Breast epithelium (tissue), 4 donors: Measurements from ENCODE around the gene DCTN2. TPM values are rescaled to one million over a fixed set of nuclear protein-coding genes. Genes with fewer than 3 reads are reported as not detected.

Experiments
- DNase-seq, 2 donors: peaks; one replicate each; pipeline ENCODE4 v3.0.0-alpha.2; 2019; ENCODE audit warnings: low spot score in 2 of 2
- H3K27ac ChIP-seq, 2 donors: fragments of 200-600 bp; sonication (generic) in 1 of 2; one replicate each; pipeline ENCODE4 v1.5.1; 2016 to 2019; ENCODE audit warnings: mild to moderate bottlenecking in 1 of 2
- H3K27me3 ChIP-seq, 2 donors: fragments of 200-600 bp; sonication (generic) in 1 of 2; one replicate each; pipeline versions ENCODE4 v1.5.1 to v1.6.0; 2017 to 2019; ENCODE audit warnings: control low read depth in 1 of 2, mild to moderate bottlenecking in 1 of 2
- H3K36me3 ChIP-seq: fragments of 200-600 bp; one replicate; pipeline ENCODE4 v1.5.1; 2019
- H3K4me1 ChIP-seq, 2 donors: fragments of 200-600 bp; sonication (generic); one replicate each; pipeline ENCODE4 v1.5.1; 2016 to 2019; ENCODE audit warnings: control low read depth in 1 of 2
- H3K4me3 ChIP-seq, 3 donors: fragments of 200-600 bp; sonication (generic); 1 replicate in 2 of 3; 2 replicates in 1 of 3; pipeline ENCODE4 v1.5.1; 2016 to 2019; ENCODE audit warnings: mild to moderate bottlenecking in 3 of 3, moderate library complexity in 2 of 3
- H3K9me3 ChIP-seq, 2 donors: fragments of 200-600 bp; sonication (generic) in 1 of 2; one replicate each; pipeline ENCODE4 v1.5.1; 2016 to 2019; ENCODE audit warnings: control low read depth in 1 of 2
- POLR2A ChIP-seq: fragments of 450-650 bp; IDR thresholded peaks from one replicate; pipeline ENCODE4 v1.6.1; 2016; ENCODE audit warnings: antibody characterized with exemption, mild to moderate bottlenecking, moderate library complexity
- POLR2AphosphoS5 ChIP-seq, 3 donors: sonication (generic); formaldehyde crosslinking; IDR thresholded peaks; one replicate each; pipeline ENCODE4 v1.6.1; 2017; ENCODE audit warnings: antibody characterized with exemption in 3 of 3
- intact Hi-C: fragments of 100-400 bp; cut with DNase I; formaldehyde crosslinking; loops from one replicate; pipeline ENCODE4 v1.15.1; 2023; ENCODE audit warnings: low total_unique reads
- total RNA-seq, 3 donors: library from RNA; depleted of rRNA; stranded (reverse); fragments of >200 nt; gene quantifications; one replicate each; pipeline ENCODE4 v1.1.0, GENCODE V29; 2016
- TF ChIP-seq, protein P1 (sequence below), 3 donors: fragments of 450-650 bp; IDR thresholded peaks; one replicate each; pipeline ENCODE4 v1.5.1; 2016 to 2017; ENCODE audit warnings: antibody characterized with exemption in 3 of 3, mild to moderate bottlenecking in 3 of 3, moderate library complexity in 3 of 3

The DCTN2 gene
- total RNA-seq, 3 donors from 2014 or later: 108 to 138 (median 131) TPM

- Histone ChIP-seq H3K27me3 (no peaks in the 10 kb centered on the region), H3K27ac (no peak overlapping the region), H3K9me3 (no peaks in the 10 kb centered on the region), H3K4me3 (no peak overlapping the region), H3K36me3 (no peaks in the 10 kb centered on the region), H3K4me1 (no peaks in the 10 kb centered on the region)
- no peak for DNase-seq
- TF ChIP-seq POLR2AphosphoS5 (IDR thresholded peaks at IDR 0.05): no peak
- intact Hi-C loops: no loop called here
Measured at GRCh38 chr12:57558864-57559263, 11.9 kb upstream of the DCTN2 start.

DNA sequence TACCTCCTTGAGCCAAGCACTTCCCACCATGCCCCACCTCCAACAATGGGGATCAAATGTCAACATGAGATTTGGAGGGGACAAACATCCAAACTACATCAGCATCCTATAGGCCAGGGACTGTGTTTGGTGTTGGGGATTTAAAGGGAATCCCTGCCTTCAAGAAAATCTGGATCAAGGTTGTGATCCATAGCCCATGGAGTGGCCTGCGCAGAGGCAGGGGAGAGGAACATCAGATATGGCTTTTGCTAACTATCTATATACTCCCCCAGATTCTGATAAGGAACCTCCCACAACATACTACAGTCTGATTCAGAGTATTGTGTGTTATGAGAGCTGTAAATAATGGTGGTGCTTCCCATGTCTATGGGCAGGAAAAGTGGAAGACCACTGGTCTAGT, 7.9 kb upstream of the DCTN2 start:
- intact Hi-C loops: no loop called here

DNA sequence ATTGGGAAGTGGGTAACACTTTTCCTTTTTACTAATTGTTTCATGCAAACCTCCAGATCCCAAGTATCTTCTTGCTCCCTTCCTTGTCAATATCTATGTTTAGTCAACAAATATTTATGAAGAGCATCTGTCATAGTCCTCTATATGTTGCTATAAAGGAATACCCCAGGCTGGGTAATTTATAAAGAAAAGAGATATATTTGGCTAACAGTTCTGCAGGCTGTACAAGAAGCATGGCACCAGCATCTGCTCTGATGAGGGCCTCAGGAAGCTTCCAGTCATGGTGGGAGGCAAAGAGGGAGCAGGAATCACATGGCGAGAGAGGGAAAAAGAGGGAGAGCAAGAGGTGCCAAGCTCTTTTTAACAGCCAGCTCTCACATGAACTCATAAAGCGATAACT, 7.5 kb upstream of the DCTN2 start:
- intact Hi-C loops: no loop called here
- no peak overlapping the region for H3K27ac ChIP-seq
- H3K36me3 ChIP-seq: no peaks in the 10 kb centered on the region
- no peaks in the 10 kb centered on the region for H3K4me1 ChIP-seq
- TF ChIP-seq, protein P1, sequence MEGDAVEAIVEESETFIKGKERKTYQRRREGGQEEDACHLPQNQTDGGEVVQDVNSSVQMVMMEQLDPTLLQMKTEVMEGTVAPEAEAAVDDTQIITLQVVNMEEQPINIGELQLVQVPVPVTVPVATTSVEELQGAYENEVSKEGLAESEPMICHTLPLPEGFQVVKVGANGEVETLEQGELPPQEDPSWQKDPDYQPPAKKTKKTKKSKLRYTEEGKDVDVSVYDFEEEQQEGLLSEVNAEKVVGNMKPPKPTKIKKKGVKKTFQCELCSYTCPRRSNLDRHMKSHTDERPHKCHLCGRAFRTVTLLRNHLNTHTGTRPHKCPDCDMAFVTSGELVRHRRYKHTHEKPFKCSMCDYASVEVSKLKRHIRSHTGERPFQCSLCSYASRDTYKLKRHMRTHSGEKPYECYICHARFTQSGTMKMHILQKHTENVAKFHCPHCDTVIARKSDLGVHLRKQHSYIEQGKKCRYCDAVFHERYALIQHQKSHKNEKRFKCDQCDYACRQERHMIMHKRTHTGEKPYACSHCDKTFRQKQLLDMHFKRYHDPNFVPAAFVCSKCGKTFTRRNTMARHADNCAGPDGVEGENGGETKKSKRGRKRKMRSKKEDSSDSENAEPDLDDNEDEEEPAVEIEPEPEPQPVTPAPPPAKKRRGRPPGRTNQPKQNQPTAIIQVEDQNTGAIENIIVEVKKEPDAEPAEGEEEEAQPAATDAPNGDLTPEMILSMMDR (IDR thresholded peaks at IDR 0.05): no peak
- no peak for TF ChIP-seq POLR2AphosphoS5 (IDR thresholded peaks at IDR 0.05)
- TF ChIP-seq POLR2A: no peak
- peaks cover 0 to 10% of the 10 kb centered on the region in 2 donors for H3K27me3 ChIP-seq
- no peaks in the 10 kb centered on the region for H3K9me3 ChIP-seq
- no peak for DNase-seq
- no peak overlapping the region for H3K4me3 ChIP-seq

More for the DNA sequence above, 7.9 kb upstream of the DCTN2 start:
- TF ChIP-seq, protein P1 (IDR thresholded peaks at IDR 0.05): no peak
- TF ChIP-seq POLR2AphosphoS5 (IDR thresholded peaks at IDR 0.05) (no peak), POLR2A (no peak)
- no peaks in the 10 kb centered on the region for H3K36me3 ChIP-seq
- no peak overlapping the region for H3K27ac ChIP-seq
- no peak for DNase-seq
- H3K9me3 ChIP-seq: no peaks in the 10 kb centered on the region
- H3K4me3 ChIP-seq: no peak overlapping the region
- peaks cover 0 to 6% of the 10 kb centered on the region in 2 donors for H3K27me3 ChIP-seq
- no peaks in the 10 kb centered on the region for H3K4me1 ChIP-seq

DNA sequence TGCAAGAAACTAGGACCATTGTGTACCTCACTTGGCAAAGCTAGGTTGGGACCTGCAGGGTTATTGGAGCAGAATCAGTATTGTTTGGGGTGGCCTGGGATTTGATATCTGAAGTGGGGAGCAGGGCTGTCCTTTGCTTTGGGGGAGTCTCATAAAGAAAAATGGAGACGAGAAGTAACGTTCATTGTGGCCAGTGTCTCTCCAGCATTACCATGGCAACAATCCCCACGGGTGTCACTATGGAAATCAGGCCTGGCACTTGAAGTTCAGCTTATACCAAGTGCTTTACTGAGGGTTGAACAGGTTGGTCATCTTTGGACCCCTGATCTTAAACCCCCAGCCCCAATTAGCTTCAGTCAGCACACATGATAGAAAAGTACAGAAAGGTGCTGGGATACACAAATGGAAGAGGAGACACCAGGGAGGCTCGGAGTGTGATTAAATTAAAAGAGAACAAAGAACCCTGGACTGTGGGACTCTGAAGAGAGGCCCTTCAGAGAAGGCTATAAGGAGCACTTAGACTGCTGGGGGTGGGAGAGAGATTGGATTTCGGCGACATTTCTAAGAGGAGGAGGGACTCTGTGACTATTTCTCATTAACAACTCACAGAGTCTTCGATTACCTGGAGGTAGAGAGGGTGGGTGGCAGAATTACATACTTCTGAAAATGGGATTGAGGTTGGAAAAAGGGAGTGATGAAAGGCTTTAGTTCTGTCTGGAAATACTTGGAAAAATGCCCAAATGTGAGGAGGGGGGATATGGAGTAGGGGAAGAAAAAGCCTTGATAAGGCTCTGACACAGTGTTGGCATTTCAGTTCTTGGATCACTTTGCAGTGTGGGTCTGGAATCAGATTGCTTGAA, 6.6 kb upstream of the DCTN2 start:
- intact Hi-C loops: no loop called here
- Histone ChIP-seq H3K9me3 (no peaks in the 10 kb centered on the region), H3K4me1 (no peaks in the 10 kb centered on the region), H3K27me3 (peaks cover 0 to 11% of the 10 kb centered on the region in 2 donors), H3K36me3 (no peaks in the 10 kb centered on the region), H3K27ac (no peak overlapping the region), H3K4me3 (no peak overlapping the region)
- no peak for DNase-seq
- no peak for TF ChIP-seq POLR2A
- TF ChIP-seq, protein P1 (IDR thresholded peaks at IDR 0.05): no peak

GRCh38 chr12:57552835-57553313, 5.9 kb upstream of the DCTN2 start:
- H3K4me1 ChIP-seq: no peaks in the 10 kb centered on the region
- no peaks in the 10 kb centered on the region for H3K36me3 ChIP-seq
- intact Hi-C loops: no loop called here
- no peak overlapping the region for H3K4me3 ChIP-seq
- no peak for TF ChIP-seq POLR2AphosphoS5 (IDR thresholded peaks at IDR 0.05)
- TF ChIP-seq POLR2A: no peak
- TF ChIP-seq, protein P1 (IDR thresholded peaks at IDR 0.05): no peak
- H3K27ac ChIP-seq: no peak overlapping the region
- H3K9me3 ChIP-seq: no peaks in the 10 kb centered on the region
- no peak for DNase-seq
- H3K27me3 ChIP-seq: peaks cover 0 to 11% of the 10 kb centered on the region in 2 donors
